A673 (cell line): ENCODE measurements around the gene ADH1C. TPM values are rescaled to one million over a fixed set of nuclear protein-coding genes. Genes with fewer than 3 reads are reported as not detected.

Experiments used
- BruUV-seq: library from RNA; stranded (reverse); fragments of 400-500 nt; replicated peaks from 2 replicates; lab custom pipeline; 2021; lab: Mats Ljungman, UMichigan
- CTCF ChIA-PET: fragments of 300-600 bp; sonication (Branson Sonifier 250); formaldehyde crosslinking; loops from one replicate; lab custom pipeline; 2022; ENCODE audit warnings: antibody characterized with exemption; lab: Charles Lee
- POLR2A ChIA-PET: fragments of 300-600 bp; sonication (Branson Sonifier 250); formaldehyde crosslinking; loops from one replicate; lab custom pipeline; 2022; ENCODE audit warnings: antibody characterized with exemption; ENCODE audit not compliant: low non-redundant PET; lab: Charles Lee
- DNase-seq: peaks from one replicate; pipeline ENCODE4 v3.0.0-alpha.2; 2015; ENCODE audit warnings: low spot score
- H3K27ac ChIP-seq: fragments of 200-600 bp; sonication (generic); 2 replicates; pipeline ENCODE4 v1.5.1; 2016; ENCODE audit warnings: mixed run types, low read depth, mild to moderate bottlenecking, mixed read lengths, antibody characterized with exemption, low read length; ENCODE audit not compliant: poor library complexity, severe bottlenecking
- H3K27me3 ChIP-seq: fragments of 200-600 bp; sonication (generic); replicated peaks from 2 replicates; pipeline ENCODE4 v1.6.1; 2017; ENCODE audit warnings: mixed run types, low read depth, mild to moderate bottlenecking, mixed read lengths, antibody characterized with exemption, low read length; ENCODE audit not compliant: insufficient read depth, poor library complexity
- H3K36me3 ChIP-seq: fragments of 200-600 bp; sonication (generic); 2 replicates; pipeline ENCODE4 v1.6.1; 2016; ENCODE audit warnings: mixed run types, mild to moderate bottlenecking, mixed read lengths, antibody characterized with exemption, low read length; ENCODE audit not compliant: insufficient read depth, poor library complexity, severe bottlenecking
- H3K4me1 ChIP-seq: fragments of 200-600 bp; sonication (generic); 2 replicates; pipeline ENCODE4 v1.6.1; 2017; ENCODE audit warnings: mixed run types, mild to moderate bottlenecking, mixed read lengths, antibody characterized with exemption, low read length; ENCODE audit not compliant: insufficient read depth, poor library complexity, severe bottlenecking
- H3K4me3 ChIP-seq: fragments of 200-600 bp; sonication (generic); 2 replicates; pipeline ENCODE4 v1.5.1; 2016; ENCODE audit warnings: low read depth, mixed run types, mild to moderate bottlenecking, mixed read lengths, low read length; ENCODE audit not compliant: poor library complexity, severe bottlenecking
- H3K9me3 ChIP-seq: fragments of 200-600 bp; sonication (generic); 2 replicates; pipeline ENCODE4 v1.6.1; 2016; ENCODE audit warnings: mixed run types, low read depth, mild to moderate bottlenecking, mixed read lengths, antibody characterized with exemption, low read length; ENCODE audit not compliant: poor library complexity, severe bottlenecking
- EZH2 ChIP-seq: fragments of 200-600 bp; sonication (generic); IDR thresholded peaks from 2 replicates; pipeline ENCODE4 v1.6.1; 2017; ENCODE audit warnings: borderline replicate concordance, low read depth, mild to moderate bottlenecking, mixed read lengths, antibody characterized with exemption, low read length; ENCODE audit not compliant: poor library complexity, severe bottlenecking
- intact Hi-C: fragments of 100-400 bp; cut with micrococcal nuclease; formaldehyde crosslinking; loops from one replicate; pipeline ENCODE4 v1.10.0; 2022; ENCODE audit not compliant: unreplicated experiment
- total RNA-seq: library from RNA; stranded (reverse); gene quantifications from 2 replicates; pipeline ENCODE4 v1.2.3, GENCODE V29; 2021
- TF ChIP-seq, protein P1 (sequence below): fragments of 300-800, 200-600 bp; sonication (generic); conservative IDR thresholded peaks from 2 replicates; pipeline ENCODE4 v1.5.1; 2017; ENCODE audit warnings: low read depth, mild to moderate bottlenecking, antibody characterized with exemption, low read length, moderate library complexity, mixed read lengths

The ADH1C gene
- total RNA-seq, 1 experiment from 2014 or later: not detected

DNA sequence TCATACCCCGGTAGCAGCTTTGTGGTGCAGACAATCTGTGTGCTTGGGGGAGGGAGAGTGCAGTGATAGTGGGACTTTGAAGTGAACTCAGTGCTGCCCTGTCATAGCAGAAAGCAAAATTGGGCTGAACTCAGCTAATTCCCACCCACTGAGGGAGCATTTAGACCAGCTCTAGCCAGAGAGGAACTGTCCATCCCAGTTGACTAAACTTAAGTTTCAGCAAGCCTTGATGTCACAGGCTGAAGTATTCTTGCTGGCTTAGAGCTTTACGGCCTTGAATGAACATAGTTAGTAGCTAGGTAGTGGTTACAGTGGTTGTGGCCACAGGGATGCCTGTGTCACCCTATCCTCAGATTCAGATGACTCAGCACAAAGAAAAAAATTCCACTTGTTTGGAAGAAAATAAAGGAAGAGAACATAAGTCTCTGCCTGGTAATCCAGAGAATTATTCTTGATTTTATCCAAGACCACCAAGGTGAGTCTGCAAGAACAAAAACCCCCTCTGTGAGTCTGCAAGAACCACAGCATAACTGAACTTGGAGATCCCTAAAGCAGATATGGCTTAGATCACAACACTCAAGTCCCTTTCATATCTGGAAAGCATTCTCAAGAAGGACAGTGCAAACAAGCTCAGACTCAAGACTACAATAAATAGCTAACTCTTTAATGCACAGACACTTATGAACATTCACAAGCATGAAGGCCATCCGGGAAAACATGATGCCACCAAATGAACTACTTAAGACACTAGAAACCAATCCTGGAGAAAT, 43.2 kb upstream of the ADH1C start:
- DNase-seq: no peak
- TF ChIP-seq EZH2: no peak
- TF ChIP-seq, protein P1, sequence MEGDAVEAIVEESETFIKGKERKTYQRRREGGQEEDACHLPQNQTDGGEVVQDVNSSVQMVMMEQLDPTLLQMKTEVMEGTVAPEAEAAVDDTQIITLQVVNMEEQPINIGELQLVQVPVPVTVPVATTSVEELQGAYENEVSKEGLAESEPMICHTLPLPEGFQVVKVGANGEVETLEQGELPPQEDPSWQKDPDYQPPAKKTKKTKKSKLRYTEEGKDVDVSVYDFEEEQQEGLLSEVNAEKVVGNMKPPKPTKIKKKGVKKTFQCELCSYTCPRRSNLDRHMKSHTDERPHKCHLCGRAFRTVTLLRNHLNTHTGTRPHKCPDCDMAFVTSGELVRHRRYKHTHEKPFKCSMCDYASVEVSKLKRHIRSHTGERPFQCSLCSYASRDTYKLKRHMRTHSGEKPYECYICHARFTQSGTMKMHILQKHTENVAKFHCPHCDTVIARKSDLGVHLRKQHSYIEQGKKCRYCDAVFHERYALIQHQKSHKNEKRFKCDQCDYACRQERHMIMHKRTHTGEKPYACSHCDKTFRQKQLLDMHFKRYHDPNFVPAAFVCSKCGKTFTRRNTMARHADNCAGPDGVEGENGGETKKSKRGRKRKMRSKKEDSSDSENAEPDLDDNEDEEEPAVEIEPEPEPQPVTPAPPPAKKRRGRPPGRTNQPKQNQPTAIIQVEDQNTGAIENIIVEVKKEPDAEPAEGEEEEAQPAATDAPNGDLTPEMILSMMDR: no peak
- Histone ChIP-seq H3K36me3 (no peaks in the 10 kb centered on the region), H3K9me3 (peaks cover 4% of the 10 kb centered on the region), H3K4me1 (no peaks in the 10 kb centered on the region), H3K27me3 (no peaks in the 10 kb centered on the region), H3K27ac (no peak overlapping the region), H3K4me3 (no peak overlapping the region)
- BruUV-seq: no TSS peak
- intact Hi-C loops: no loop called here
- POLR2A ChIA-PET: no interaction called here
- CTCF ChIA-PET: no interaction called here

DNA sequence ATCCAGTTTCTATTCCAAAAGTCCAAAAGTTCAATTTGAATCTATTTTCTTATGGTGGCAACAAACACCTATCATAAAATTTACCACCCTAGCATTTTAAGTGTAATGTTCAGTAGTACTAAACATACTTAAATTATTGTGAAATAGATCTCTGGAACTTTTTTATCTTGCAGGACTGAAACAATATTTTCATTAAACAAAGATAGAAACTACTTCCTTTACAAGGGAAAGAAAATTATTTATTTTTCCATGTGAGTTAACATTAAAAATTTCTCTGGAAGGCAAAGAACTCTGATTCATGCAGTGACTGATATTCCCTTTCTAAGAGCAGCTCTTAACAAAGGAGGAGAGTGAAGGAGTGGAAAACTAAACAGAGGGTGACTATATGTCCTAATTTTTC, 42.4 kb upstream of the ADH1C start:
- intact Hi-C loops: no loop called here
- H3K9me3 ChIP-seq: peaks cover 4% of the 10 kb centered on the region
- POLR2A ChIA-PET: no interaction called here
- no peak overlapping the region for H3K27ac ChIP-seq
- H3K36me3 ChIP-seq: no peaks in the 10 kb centered on the region
- BruUV-seq: no TSS peak
- no peaks in the 10 kb centered on the region for H3K4me1 ChIP-seq
- CTCF ChIA-PET: no interaction called here
- DNase-seq: no peak
- no peak overlapping the region for H3K4me3 ChIP-seq
- TF ChIP-seq EZH2: no peak
- TF ChIP-seq, protein P1: no peak
- no peaks in the 10 kb centered on the region for H3K27me3 ChIP-seq

DNA sequence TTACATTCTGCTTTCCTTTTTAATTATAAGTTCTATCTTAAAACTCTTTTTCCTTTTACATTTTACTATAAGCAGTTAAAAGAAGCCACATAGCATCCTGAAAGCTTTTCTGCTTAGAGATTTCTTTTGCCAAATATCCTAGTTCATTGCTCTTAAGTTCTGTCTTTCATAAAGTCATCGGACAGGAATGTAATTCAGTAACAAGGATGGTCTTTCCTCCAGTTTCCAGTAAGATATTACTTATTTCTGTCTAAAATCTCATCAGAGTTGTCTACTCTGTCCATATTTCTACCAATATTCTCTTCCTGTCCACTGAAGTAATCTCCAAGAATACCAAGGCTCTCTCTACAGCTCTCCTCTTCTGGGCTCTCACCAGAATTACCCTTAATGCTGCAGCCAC, 37.5 kb upstream of the ADH1C start:
- intact Hi-C loops: no loop called here
- no peak for DNase-seq
- Histone ChIP-seq H3K36me3 (no peaks in the 10 kb centered on the region), H3K4me3 (no peak overlapping the region), H3K27me3 (no peaks in the 10 kb centered on the region), H3K4me1 (no peaks in the 10 kb centered on the region), H3K9me3 (no peaks in the 10 kb centered on the region), H3K27ac (no peak overlapping the region)
- ChIA-PET CTCF (no interaction called here), POLR2A (no interaction called here)
- no TSS peak for BruUV-seq
- TF ChIP-seq, protein P1: no peak
- no peak for TF ChIP-seq EZH2
